ENCODE results near the gene NHS.

DNA sequence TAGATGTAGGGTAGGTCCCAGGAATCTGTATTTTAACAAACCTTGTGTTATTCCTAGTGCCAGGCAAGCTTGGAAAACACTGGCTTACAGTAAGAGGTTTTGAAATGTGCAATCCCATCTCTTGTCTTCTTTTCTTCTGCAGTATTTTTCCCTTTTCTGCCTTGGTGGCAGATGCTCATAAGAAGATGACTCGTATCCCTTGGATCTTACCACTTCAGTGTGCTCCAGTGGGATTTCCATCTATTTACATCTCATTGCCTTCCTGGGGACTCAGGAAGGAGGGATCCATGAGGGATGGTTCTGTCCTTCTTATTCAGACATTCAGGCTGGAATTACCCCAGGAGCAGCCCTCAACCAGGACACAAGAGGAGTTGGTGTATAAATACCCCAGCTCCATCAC, 136.6 kb downstream of the NHS start:
- TF ChIP-seq, protein P1, sequence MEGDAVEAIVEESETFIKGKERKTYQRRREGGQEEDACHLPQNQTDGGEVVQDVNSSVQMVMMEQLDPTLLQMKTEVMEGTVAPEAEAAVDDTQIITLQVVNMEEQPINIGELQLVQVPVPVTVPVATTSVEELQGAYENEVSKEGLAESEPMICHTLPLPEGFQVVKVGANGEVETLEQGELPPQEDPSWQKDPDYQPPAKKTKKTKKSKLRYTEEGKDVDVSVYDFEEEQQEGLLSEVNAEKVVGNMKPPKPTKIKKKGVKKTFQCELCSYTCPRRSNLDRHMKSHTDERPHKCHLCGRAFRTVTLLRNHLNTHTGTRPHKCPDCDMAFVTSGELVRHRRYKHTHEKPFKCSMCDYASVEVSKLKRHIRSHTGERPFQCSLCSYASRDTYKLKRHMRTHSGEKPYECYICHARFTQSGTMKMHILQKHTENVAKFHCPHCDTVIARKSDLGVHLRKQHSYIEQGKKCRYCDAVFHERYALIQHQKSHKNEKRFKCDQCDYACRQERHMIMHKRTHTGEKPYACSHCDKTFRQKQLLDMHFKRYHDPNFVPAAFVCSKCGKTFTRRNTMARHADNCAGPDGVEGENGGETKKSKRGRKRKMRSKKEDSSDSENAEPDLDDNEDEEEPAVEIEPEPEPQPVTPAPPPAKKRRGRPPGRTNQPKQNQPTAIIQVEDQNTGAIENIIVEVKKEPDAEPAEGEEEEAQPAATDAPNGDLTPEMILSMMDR (IDR thresholded peaks at IDR 0.05; ENCODE audit: low read depth, low read length, poor library complexity, severe bottlenecking): no peak
- no peak for TF ChIP-seq EZH2phosphoT487 (IDR thresholded peaks at IDR 0.05; ENCODE audit: borderline replicate concordance, low read length)

Data from DOHH2 (cell line).